DOHH2 (cell line): Measurements from ENCODE around the gene DDX1.

Experiments used
- H3F3A ChIP-seq: fragments of 200-600 bp; sonication (generic), shearing (Covaris generic); 2 replicates; pipeline ENCODE4 v1.6.0; 2016; ENCODE audit warnings: antibody characterized with exemption, mild to moderate bottlenecking; ENCODE audit not compliant: control insufficient read depth, insufficient read depth
- H3K27ac ChIP-seq: fragments of 200-600 bp; sonication (generic); 2 replicates; pipeline ENCODE4 v1.5.1; 2014; ENCODE audit warnings: low read depth, mild to moderate bottlenecking, low read length, moderate library complexity
- H3K27me3 ChIP-seq: fragments of 200-600 bp; sonication (generic); 2 replicates; pipeline ENCODE4 v1.6.1; 2014; ENCODE audit warnings: mild to moderate bottlenecking, low read length, mixed read lengths; ENCODE audit not compliant: control insufficient read depth
- H3K36me3 ChIP-seq: fragments of 200-600 bp; sonication (generic); 2 replicates; pipeline ENCODE4 v1.6.1; 2014; ENCODE audit warnings: mild to moderate bottlenecking, low read length, moderate library complexity, mixed read lengths; ENCODE audit not compliant: control insufficient read depth
- H3K4me1 ChIP-seq: fragments of 200-600 bp; sonication (generic); 2 replicates; pipeline ENCODE4 v1.6.1; 2014; ENCODE audit warnings: mild to moderate bottlenecking, low read length, mixed read lengths; ENCODE audit not compliant: control insufficient read depth
- H3K4me2 ChIP-seq: fragments of 200-600 bp; sonication (generic); 2 replicates; pipeline ENCODE4 v1.6.0; 2014; ENCODE audit warnings: mild to moderate bottlenecking, low read length, moderate library complexity
- H3K4me3 ChIP-seq: fragments of 200-600 bp; sonication (generic); 2 replicates; pipeline ENCODE4 v1.5.1; 2014; ENCODE audit warnings: mild to moderate bottlenecking, low read length, mixed read lengths
- H3K79me2 ChIP-seq: fragments of 200-600 bp; sonication (generic); 2 replicates; pipeline ENCODE4 v1.6.1; 2014; ENCODE audit warnings: mild to moderate bottlenecking, low read length, mixed read lengths; ENCODE audit not compliant: control insufficient read depth
- H3K9me2 ChIP-seq: fragments of 200-600 bp; sonication (generic); replicated peaks from 2 replicates; pipeline ENCODE4 v1.6.1; 2014; ENCODE audit warnings: mild to moderate bottlenecking, low read length, mixed read lengths; ENCODE audit not compliant: control insufficient read depth
- H3K9me3 ChIP-seq: fragments of 200-600 bp; sonication (generic); 2 replicates; pipeline ENCODE4 v1.6.1; 2014; ENCODE audit warnings: antibody characterized with exemption, low read length, mixed read lengths; ENCODE audit not compliant: control insufficient read depth, insufficient read depth
- H4K20me1 ChIP-seq: fragments of 200-600 bp; sonication (generic); 2 replicates; pipeline ENCODE4 v1.6.0; 2014; ENCODE audit warnings: low read depth, mild to moderate bottlenecking, antibody characterized with exemption, low read length, moderate library complexity; ENCODE audit not compliant: control insufficient read depth, insufficient read depth
- EZH2phosphoT487 ChIP-seq: fragments of 200-600 bp; sonication (generic); IDR thresholded peaks from 2 replicates; pipeline ENCODE4 v1.6.1; 2017; ENCODE audit warnings: borderline replicate concordance, mild to moderate bottlenecking, antibody characterized with exemption, low read length, moderate library complexity, mixed read lengths
- TF ChIP-seq, protein P1 (sequence below): fragments of 200-600 bp; sonication (generic); IDR thresholded peaks from one replicate; pipeline ENCODE4 v1.5.1; 2014; ENCODE audit warnings: antibody characterized with exemption, mild to moderate bottlenecking, low read depth, low read length; ENCODE audit not compliant: poor library complexity, severe bottlenecking

The DDX1 gene

DNA sequence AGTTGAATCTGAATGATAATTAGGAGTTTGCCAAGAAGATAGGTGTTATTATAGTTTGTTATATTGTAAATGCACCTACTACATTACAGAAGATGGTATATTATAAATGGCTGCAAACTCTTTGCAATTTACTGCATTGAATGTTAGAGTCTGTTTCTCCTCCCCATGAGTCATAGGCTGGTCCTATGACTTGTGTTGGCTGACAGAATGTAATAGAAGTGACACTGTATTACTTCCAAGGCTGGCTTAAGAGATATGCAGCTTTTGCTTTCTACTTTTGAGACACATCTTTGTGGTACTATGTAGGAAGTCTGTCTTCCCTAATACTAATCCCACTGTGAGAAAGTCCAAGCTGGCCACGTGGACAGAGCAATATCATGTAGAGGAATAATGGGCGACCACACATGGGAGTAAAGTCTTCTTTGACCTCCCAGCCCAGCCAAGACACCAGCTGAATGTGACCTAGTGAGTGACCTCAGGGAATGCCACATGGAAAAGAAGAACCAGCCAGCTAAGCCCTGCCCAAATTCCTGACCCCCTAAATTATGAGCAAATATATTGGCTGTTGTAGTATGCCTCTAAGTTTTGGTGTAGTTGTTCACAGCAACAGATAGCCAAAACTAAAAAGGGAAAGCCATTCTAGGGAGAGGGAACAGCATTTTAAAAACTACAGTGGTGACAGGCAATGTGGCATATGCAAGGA is 6.8 kb upstream of the DDX1 start:
- TF ChIP-seq, protein P1, sequence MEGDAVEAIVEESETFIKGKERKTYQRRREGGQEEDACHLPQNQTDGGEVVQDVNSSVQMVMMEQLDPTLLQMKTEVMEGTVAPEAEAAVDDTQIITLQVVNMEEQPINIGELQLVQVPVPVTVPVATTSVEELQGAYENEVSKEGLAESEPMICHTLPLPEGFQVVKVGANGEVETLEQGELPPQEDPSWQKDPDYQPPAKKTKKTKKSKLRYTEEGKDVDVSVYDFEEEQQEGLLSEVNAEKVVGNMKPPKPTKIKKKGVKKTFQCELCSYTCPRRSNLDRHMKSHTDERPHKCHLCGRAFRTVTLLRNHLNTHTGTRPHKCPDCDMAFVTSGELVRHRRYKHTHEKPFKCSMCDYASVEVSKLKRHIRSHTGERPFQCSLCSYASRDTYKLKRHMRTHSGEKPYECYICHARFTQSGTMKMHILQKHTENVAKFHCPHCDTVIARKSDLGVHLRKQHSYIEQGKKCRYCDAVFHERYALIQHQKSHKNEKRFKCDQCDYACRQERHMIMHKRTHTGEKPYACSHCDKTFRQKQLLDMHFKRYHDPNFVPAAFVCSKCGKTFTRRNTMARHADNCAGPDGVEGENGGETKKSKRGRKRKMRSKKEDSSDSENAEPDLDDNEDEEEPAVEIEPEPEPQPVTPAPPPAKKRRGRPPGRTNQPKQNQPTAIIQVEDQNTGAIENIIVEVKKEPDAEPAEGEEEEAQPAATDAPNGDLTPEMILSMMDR, result no peak
- no peak for TF ChIP-seq EZH2phosphoT487
- H3K4me2 ChIP-seq, result no peak overlapping the region
- no peak overlapping the region for H3K27ac ChIP-seq

GRCh38 chr2:15588329-15588919 is 3.2 kb upstream of the DDX1 start:
- TF ChIP-seq, protein P1, result peak; percentile 43
- no peak for TF ChIP-seq EZH2phosphoT487
- H3K27me3 ChIP-seq, result no peaks in the 10 kb centered on the region

More for the DNA sequence above, 6.8 kb upstream of the DDX1 start:
- Histone ChIP-seq H3K9me2 (no peaks in the 10 kb centered on the region), H3K79me2 (no peaks in the 10 kb centered on the region), H3K36me3 (no peaks in the 10 kb centered on the region), H3K27me3 (no peaks in the 10 kb centered on the region), H3F3A (peaks cover 2% of the 10 kb centered on the region; the same call in 1 of the 2 replicates), H3K4me1 (peaks cover 20% of the 10 kb centered on the region), H3K9me3 (peaks cover 4% of the 10 kb centered on the region; the same call in 1 of the 2 replicates), H3K4me3 (no peak overlapping the region), H4K20me1 (no peaks in the 10 kb centered on the region)

GRCh38 chr2:15591373-15591691 is 336 bp upstream of the DDX1 start:
- no peaks in the 10 kb centered on the region for H3F3A ChIP-seq
- peak overlapping the region; percentile 98 for H3K4me3 ChIP-seq
- H3K9me2 ChIP-seq, result no peaks in the 10 kb centered on the region
- H3K4me1 ChIP-seq, result peaks cover 19% of the 10 kb centered on the region
- no peak overlapping the region for H3K27ac ChIP-seq
- H3K4me2 ChIP-seq, result peak overlapping the region; percentile 62
- H3K27me3 ChIP-seq, result no peaks in the 10 kb centered on the region
- peaks cover 52% of the 10 kb centered on the region for H3K79me2 ChIP-seq
- H4K20me1 ChIP-seq, result peaks cover 6% of the 10 kb centered on the region; the same call in 1 of the 2 replicates
- no peaks in the 10 kb centered on the region for H3K9me3 ChIP-seq
- TF ChIP-seq EZH2phosphoT487, result no peak
- TF ChIP-seq, protein P1, result no peak
- peaks cover 33% of the 10 kb centered on the region for H3K36me3 ChIP-seq

More at GRCh38 chr2:15588329-15588919, 3.2 kb upstream of the DDX1 start:
- Histone ChIP-seq H3K9me2 (no peaks in the 10 kb centered on the region), H3K4me2 (no peak overlapping the region), H3K27ac (no peak overlapping the region), H3K79me2 (peaks cover 26% of the 10 kb centered on the region), H3K4me1 (peaks cover 16% of the 10 kb centered on the region), H3K9me3 (no peaks in the 10 kb centered on the region), H3F3A (no peaks in the 10 kb centered on the region; the same call in 1 of the 2 replicates), H3K36me3 (peaks cover 9% of the 10 kb centered on the region), H4K20me1 (peaks cover 4% of the 10 kb centered on the region; the same call in 1 of the 2 replicates), H3K4me3 (no peak overlapping the region)
